Right lobe of liver (tissue), 6 donors: ENCODE measurements around the gene CPA1. TPM values are rescaled to one million over a fixed set of nuclear protein-coding genes. Genes with fewer than 3 reads are reported as not detected.
A peak's percentile ranks its signal among the peaks of the same experiment; 100 is the strongest.

Experiments used
- ATAC-seq, 4 donors: fragments of 200-7000 bp; cut with Tn5 transposase; one replicate each; pipeline ENCODE4 v1.9.1; 2020; ENCODE audit warnings: mild to moderate bottlenecking in 4 of 4, moderate library complexity in 4 of 4
- DNase-seq, 3 donors: peaks; one replicate each; pipeline ENCODE4 v3.0.0-alpha.2; 2020
- H3K27ac ChIP-seq, 3 donors: fragments of 200-600 bp; one replicate each; pipeline ENCODE4 v1.8.0; 2022
- H3K27me3 ChIP-seq, 2 donors: fragments of 200-600 bp; one replicate each; pipeline ENCODE4 v1.8.0; 2022
- H3K36me3 ChIP-seq, 4 donors: fragments of 200-600 bp; sonication (generic) in 1 of 4; one replicate each; pipeline versions ENCODE4 v1.5.1 to v1.8.0; 2017 to 2022; ENCODE audit warnings: control low read depth in 1 of 4
- H3K4me1 ChIP-seq, 4 donors: fragments of 200-600 bp; sonication (generic) in 1 of 4; one replicate each; pipeline versions ENCODE4 v1.5.1 to v1.8.0; 2017 to 2022; ENCODE audit warnings: control low read depth in 1 of 4
- H3K4me3 ChIP-seq, 3 donors: fragments of 200-600 bp; one replicate each; pipeline ENCODE4 v1.8.0; 2022
- H3K9me3 ChIP-seq, 4 donors: fragments of 200-600 bp; sonication (generic) in 1 of 4; one replicate each; pipeline versions ENCODE4 v1.5.1 to v1.8.0; 2017 to 2022; ENCODE audit warnings: control low read depth in 1 of 4
- POLR2A ChIP-seq: fragments of 450-650 bp; IDR thresholded peaks from one replicate; pipeline ENCODE4 v1.6.1; 2017; ENCODE audit warnings: antibody characterized with exemption, mild to moderate bottlenecking
- WGBS: methylation state at CpG from one replicate; pipeline ENCODE4 v1.1.6; 2018; ENCODE audit warnings: low coverage, low lambda C conversion rate; ENCODE audit not compliant: insufficient coverage; ENCODE audit errors: missing lambda C conversion rate; 5-methylcytosine and 5-hydroxymethylcytosine counted together
- intact Hi-C, 2 donors: fragments of 100-400 bp; cut with DNase I; formaldehyde crosslinking; loops; one replicate each; pipeline versions ENCODE4 v1.11.2 to v1.14.1; 2022
- long read RNA-seq: library from polyadenylated mRNA; unstranded; transcript quantifications from one replicate; pipeline ENCODE4 v2.0.0, GENCODE V29; 2019
- total RNA-seq, 6 experiments: library from RNA; depleted of rRNA in 2 of 6; stranded (reverse); fragments of >200 nt in 2 of 6; fragmentation: NEBNext Ultra II Directional in 3 of 6; extraction: Animal tissue kit (Norgen Biotek cat#: 25700) in 3 of 6; gene quantifications; one replicate each; pipeline versions ENCODE4 v1.1.0 to v1.2.4, GENCODE V29; 2016 to 2023
- TF ChIP-seq, protein P1 (sequence below), 4 donors: fragments of 200-600 bp in 3 of 4; fragments of 450-650 bp in 1 of 4; IDR thresholded peaks; one replicate each; pipeline versions ENCODE4 v1.5.1 to v1.8.0; 2016 to 2022; ENCODE audit warnings: antibody characterized with exemption in 4 of 4, mild to moderate bottlenecking in 2 of 4
- donor health status: DM: no; HTN: yes; CAD: no.
- donor health status: DM: no; HTN: no; CAD: no.
- donor health status: DM: no; HTN: no; CAD: no.
- donor health status: DM: no; HTN: yes; CAD: no.
- donor health status: DM: no; HTN: yes; CAD: no.

The CPA1 gene
- total RNA-seq = not detected
- long read RNA-seq = 0 reads

DNA sequence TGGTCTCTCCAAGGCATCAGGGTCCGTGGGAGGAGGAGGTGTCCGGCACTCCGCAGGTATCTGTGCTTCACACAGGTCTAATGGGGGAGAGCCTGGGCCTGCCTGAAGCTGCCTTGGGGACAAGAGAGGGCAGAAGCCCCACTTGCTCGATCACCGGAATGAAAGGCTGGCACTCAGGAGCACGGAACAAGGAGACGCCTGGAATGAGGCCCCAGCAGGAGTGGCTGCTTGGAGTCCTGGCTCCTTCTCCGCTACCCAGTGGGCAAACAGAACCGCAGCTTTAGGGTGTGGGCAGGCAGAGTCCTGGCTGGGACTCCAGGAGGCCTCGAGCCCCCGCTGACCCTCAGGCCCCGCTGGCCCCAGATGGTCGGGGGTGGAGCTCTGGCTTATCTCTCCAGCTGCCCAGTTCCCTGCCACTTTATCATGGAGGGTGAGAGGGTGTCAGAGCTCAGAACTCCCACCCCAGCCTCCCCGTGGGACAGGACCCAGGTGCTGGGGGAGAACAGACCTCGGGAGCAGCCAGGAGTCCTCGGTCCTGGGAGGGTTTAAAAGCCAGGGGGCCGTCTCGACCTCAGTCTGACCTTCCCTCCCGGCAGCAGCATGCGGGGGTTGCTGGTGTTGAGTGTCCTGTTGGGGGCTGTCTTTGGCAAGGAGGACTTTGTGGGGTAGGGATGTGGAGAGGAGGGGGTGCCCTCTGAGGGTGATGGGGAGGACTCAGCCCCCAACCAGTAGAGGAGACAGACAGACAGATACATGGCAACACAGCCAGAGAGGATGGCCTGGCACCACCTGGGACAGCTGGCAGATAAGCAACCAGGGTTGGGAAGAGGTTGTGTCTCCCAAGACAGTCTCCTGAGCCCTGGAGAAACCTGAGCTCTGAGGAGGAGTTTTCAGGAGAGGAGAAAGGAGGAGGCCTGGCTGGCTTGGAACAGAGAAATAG is at the start of gene CPA1:
TSS of gene CPA1 (plus strand) at position 574 of the 940 bp plus-strand sequence. CDS start at position 601, 27 bp downstream.
- ATAC-seq (no peak), DNase-seq (peak in 1 of 3 donors; percentile 42)
- no peak for TF ChIP-seq POLR2A
- TF ChIP-seq, protein P1, sequence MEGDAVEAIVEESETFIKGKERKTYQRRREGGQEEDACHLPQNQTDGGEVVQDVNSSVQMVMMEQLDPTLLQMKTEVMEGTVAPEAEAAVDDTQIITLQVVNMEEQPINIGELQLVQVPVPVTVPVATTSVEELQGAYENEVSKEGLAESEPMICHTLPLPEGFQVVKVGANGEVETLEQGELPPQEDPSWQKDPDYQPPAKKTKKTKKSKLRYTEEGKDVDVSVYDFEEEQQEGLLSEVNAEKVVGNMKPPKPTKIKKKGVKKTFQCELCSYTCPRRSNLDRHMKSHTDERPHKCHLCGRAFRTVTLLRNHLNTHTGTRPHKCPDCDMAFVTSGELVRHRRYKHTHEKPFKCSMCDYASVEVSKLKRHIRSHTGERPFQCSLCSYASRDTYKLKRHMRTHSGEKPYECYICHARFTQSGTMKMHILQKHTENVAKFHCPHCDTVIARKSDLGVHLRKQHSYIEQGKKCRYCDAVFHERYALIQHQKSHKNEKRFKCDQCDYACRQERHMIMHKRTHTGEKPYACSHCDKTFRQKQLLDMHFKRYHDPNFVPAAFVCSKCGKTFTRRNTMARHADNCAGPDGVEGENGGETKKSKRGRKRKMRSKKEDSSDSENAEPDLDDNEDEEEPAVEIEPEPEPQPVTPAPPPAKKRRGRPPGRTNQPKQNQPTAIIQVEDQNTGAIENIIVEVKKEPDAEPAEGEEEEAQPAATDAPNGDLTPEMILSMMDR (IDR thresholded peaks at IDR 0.05) = no peak
- intact Hi-C loops = no loop called here
- Histone ChIP-seq H3K4me3 (no peak within 1 kb of the TSS), H3K36me3 (no peaks in the 10 kb centered on the region), H3K27me3 (no peaks in the 10 kb centered on the region), H3K9me3 (no peaks in the 10 kb centered on the region), H3K27ac (no peak within 1 kb of the TSS), H3K4me1 (no peaks in the 10 kb centered on the region)
- WGBS = 71% methylated on average over 5 of the region's 20 CpGs

DNA sequence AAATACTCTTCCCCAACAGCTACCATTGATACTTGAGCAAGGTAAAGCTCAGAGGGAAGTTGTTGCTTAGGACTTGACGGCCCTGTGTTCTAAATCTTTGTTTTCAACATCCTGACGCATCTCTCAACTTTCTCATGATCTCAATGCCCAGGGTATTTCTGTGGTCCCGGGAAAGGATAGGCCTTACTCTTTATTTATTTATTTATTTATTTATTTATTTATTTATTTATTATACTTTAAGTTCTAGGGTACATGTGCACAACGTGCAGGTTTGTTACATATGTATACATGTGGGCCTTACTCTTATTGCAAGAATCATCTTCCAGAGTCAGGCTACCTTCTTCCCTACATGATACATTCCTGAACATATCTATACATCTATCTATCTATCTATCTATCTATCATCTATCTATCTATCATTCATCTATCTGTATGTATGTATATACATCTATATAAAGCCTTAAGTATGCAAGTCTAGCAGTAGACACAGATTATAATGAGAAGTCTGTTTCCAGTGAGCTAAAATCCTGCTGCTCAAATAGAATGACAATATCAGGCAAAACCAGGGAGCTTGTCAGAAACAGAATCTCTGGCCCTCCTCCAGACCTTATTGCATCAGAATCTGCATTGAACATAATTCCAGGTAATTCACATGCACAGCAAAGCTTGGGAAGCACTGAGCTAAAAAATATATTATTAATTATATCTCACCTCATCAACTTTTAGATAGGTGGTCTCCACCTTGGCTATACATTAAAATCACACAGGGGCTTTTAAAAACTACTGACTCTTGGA is 47.8 kb upstream of the CPA1 start:
- no peak for ATAC-seq
- no peak for DNase-seq
- WGBS = 87% methylated on average over 4 of the region's 4 CpGs

DNA sequence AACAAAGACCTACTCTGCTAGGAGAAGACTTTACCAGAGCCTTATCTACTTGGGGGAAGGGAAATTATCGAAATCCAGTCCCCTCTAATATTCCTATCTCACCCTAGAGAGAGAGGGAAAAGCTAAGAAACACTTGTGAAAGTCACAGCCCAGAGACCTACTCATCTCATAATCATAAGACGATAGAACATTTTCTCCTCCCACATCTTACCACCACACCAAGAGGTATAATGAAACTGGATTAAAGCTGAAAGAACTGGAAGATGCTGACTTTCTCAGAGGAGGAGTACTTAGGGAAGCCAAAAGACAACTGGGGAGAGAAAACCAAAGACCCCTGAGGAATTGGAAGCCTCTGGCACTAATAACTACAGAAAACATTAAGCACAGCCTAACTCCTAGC is 46.5 kb upstream of the CPA1 start:
- no peaks in the 10 kb centered on the region for H3K4me1 ChIP-seq
- H3K27ac ChIP-seq = no peak overlapping the region
- no peaks in the 10 kb centered on the region for H3K9me3 ChIP-seq
- DNase-seq = no peak
- no peak for TF ChIP-seq POLR2A
- intact Hi-C loops = no loop called here
- H3K4me3 ChIP-seq = no peak overlapping the region
- no peak for ATAC-seq
- H3K27me3 ChIP-seq = no peaks in the 10 kb centered on the region
- WGBS = 55% methylated on average over 2 of the region's 2 CpGs
- H3K36me3 ChIP-seq = no peaks in the 10 kb centered on the region

More for the DNA sequence above, 47.8 kb upstream of the CPA1 start:
- no peak overlapping the region for H3K27ac ChIP-seq
- H3K4me1 ChIP-seq = no peaks in the 10 kb centered on the region
- no peaks in the 10 kb centered on the region for H3K9me3 ChIP-seq
- no peaks in the 10 kb centered on the region for H3K36me3 ChIP-seq
- no peak for TF ChIP-seq POLR2A
- TF ChIP-seq, protein P1 (IDR thresholded peaks at IDR 0.05) = no peak
- H3K4me3 ChIP-seq = no peak overlapping the region
- H3K27me3 ChIP-seq = no peaks in the 10 kb centered on the region
- intact Hi-C loops = no loop called here

DNA sequence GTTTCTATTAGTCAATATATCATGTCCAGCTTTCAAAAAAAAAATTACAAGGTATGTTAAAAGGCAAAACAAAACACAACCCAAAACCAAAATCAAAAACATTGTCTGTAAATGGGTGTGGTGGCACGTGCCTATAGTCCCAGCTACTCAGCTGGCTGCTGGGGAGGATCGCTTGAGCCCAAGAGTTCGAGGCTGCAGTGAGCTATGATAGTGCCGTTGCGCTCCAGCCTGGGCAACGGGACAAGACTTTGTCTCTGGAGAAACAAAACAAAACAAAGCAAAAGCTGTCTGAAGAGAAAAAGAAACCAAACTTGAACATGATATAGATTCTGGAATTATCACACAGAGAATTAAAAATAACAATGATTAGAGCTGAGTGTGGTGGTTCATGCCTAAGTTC is 46.0 kb upstream of the CPA1 start:
- WGBS = 51% methylated on average over 6 of the region's 6 CpGs
- intact Hi-C loops = no loop called here
- Histone ChIP-seq H3K27ac (no peak overlapping the region), H3K4me1 (no peaks in the 10 kb centered on the region), H3K27me3 (no peaks in the 10 kb centered on the region), H3K9me3 (no peaks in the 10 kb centered on the region), H3K36me3 (no peaks in the 10 kb centered on the region), H3K4me3 (no peak overlapping the region)
- no peak for ATAC-seq
- DNase-seq = no peak
- no peak for TF ChIP-seq POLR2A
- TF ChIP-seq, protein P1 (IDR thresholded peaks at IDR 0.05) = no peak
